HepG2 (cell line): ENCODE results near the gene TRMU. TPM values are rescaled to one million over a fixed set of nuclear protein-coding genes. Genes with fewer than 3 reads are reported as not detected.

Source experiments
- ATAC-seq: fragments of 200-7000 bp; cut with Tn5 transposase; 3 replicates; pipeline ENCODE4 v1.9.1; 2020; ENCODE audit warnings: mild to moderate bottlenecking, moderate library complexity
- BruUV-seq: library from RNA; stranded (reverse); fragments of 400-500 nt; replicated peaks from 2 replicates; lab custom pipeline; 2021; lab: Mats Ljungman, UMichigan
- CTCF ChIA-PET: fragments of 300-600 bp; formaldehyde crosslinking; extraction: SDS; loops from one replicate; lab custom pipeline; 2021; ENCODE audit warnings: low total read pairs, inconsistent platforms, low intra/inter-chr PET ratio; lab: Yijun Ruan, JAX
- POLR2A ChIA-PET: fragments of 350-600 bp; sonication (Branson Sonifier 250); formaldehyde crosslinking; loops from one replicate; lab custom pipeline; 2020; ENCODE audit warnings: antibody characterized with exemption, inconsistent platforms; lab: Yijun Ruan, JAX
- DNase-seq: peaks from one replicate; pipeline ENCODE4 v3.0.0-alpha.2; 2015; ENCODE audit warnings: low spot score
- FAIRE-seq: peaks from 3 replicates; lab custom pipeline; 2011; peaks lifted over from hg19 to GRCh38; lab: Jason Lieb, UNC
- H2AFZ ChIP-seq: one replicate; pipeline ENCODE4 v1.6.1; 2011; ENCODE audit warnings: low read length, inconsistent platforms
- H3K27ac ChIP-seq: fragments of 300-600 bp; 3 replicates; pipeline ENCODE4 v1.8.0; 2011; ENCODE audit warnings: mixed run types, mild to moderate bottlenecking, mixed read lengths, low read length, inconsistent platforms; ENCODE audit not compliant: insufficient read depth; ENCODE audit errors: extremely low read length
- H3K27me3 ChIP-seq, 2 experiments: fragments of 200-600 bp in 1 of 2; 2 replicates in 1 of 2; 3 replicates in 1 of 2; pipeline versions ENCODE4 v1.6.0 to v1.8.0; 2011; ENCODE audit warnings: low read length in 2 of 2, mild to moderate bottlenecking in 2 of 2, moderate library complexity in 2 of 2, inconsistent platforms in 1 of 2; ENCODE audit not compliant: insufficient read depth in 2 of 2, control insufficient read depth in 1 of 2
- H3K36me3 ChIP-seq, 2 experiments: fragments of 200-600 bp in 1 of 2; replicated peaks in 1 of 2; 2 replicates in 1 of 2; 3 replicates in 1 of 2; pipeline versions ENCODE4 v1.5.1 to v1.8.0; 2011; ENCODE audit warnings: low read length in 2 of 2, inconsistent platforms in 1 of 2; ENCODE audit not compliant: insufficient read depth in 2 of 2, control insufficient read depth in 1 of 2
- H3K4me1 ChIP-seq: 2 replicates; pipeline ENCODE4 v1.5.1; 2012; ENCODE audit warnings: low read length, inconsistent platforms; ENCODE audit not compliant: insufficient read depth
- H3K4me2 ChIP-seq: 2 replicates; pipeline ENCODE4 v1.6.0; 2011; ENCODE audit warnings: low read depth, low read length, inconsistent platforms
- H3K4me3 ChIP-seq, 3 experiments: fragments of 200-600 bp in 1 of 3; sonication (generic), shearing (Covaris generic) in 1 of 3; replicated peaks in 1 of 3; 2 replicates each; pipeline ENCODE4 v1.5.1; 2011 to 2016; ENCODE audit warnings: low read length in 3 of 3, inconsistent platforms in 2 of 3, low read depth in 2 of 3, mild to moderate bottlenecking in 2 of 3, control low read depth in 1 of 3, mixed read lengths in 1 of 3; ENCODE audit not compliant: insufficient read depth in 1 of 3
- H3K79me2 ChIP-seq: one replicate; pipeline ENCODE4 v1.6.1; 2011; ENCODE audit warnings: low read length, inconsistent platforms; ENCODE audit not compliant: insufficient read depth
- H3K9ac ChIP-seq: 2 replicates; pipeline ENCODE4 v1.6.0; 2011; ENCODE audit warnings: mild to moderate bottlenecking, low read depth, low read length, inconsistent platforms; ENCODE audit not compliant: insufficient read depth
- H3K9me3 ChIP-seq: 2 replicates; pipeline ENCODE4 v1.5.1; 2012; ENCODE audit warnings: mild to moderate bottlenecking, low read length
- H4K20me1 ChIP-seq: 2 replicates; pipeline ENCODE4 v1.6.0; 2011; ENCODE audit warnings: inconsistent platforms, mild to moderate bottlenecking, low read length, moderate library complexity; ENCODE audit not compliant: insufficient read depth
- BHLHE40 ChIP-seq: IDR thresholded peaks from 2 replicates; pipeline ENCODE4 v1.6.1; 2011; ENCODE audit warnings: low read length, improper control_type of control experiment
- KDM2A ChIP-seq: sonication (generic); formaldehyde crosslinking; IDR thresholded peaks from 2 replicates; pipeline ENCODE4 v1.4.0; 2020; ENCODE audit warnings: low read depth, missing genetic modification reagents, borderline replicate concordance
- PHF21A ChIP-seq: sonication (generic); formaldehyde crosslinking; IDR thresholded peaks from 2 replicates; pipeline ENCODE4 v1.5.0; 2020; ENCODE audit warnings: mild to moderate bottlenecking, missing genetic modification reagents
- RNF2 ChIP-seq: fragments of 450-650 bp; conservative IDR thresholded peaks from 2 replicates; pipeline ENCODE4 v1.6.1; 2016; ENCODE audit warnings: low read depth
- ZFP82 ChIP-seq: sonication (generic); formaldehyde crosslinking; IDR thresholded peaks from 2 replicates; pipeline ENCODE4 v1.5.1; 2020; ENCODE audit warnings: mild to moderate bottlenecking, missing genetic modification reagents, borderline replicate concordance
- ZNF234 ChIP-seq: sonication (generic); formaldehyde crosslinking; conservative IDR thresholded peaks from 2 replicates; pipeline ENCODE4 v1.5.1; 2020; ENCODE audit warnings: mild to moderate bottlenecking, missing genetic modification reagents
- ZNF292 ChIP-seq: sonication (generic); formaldehyde crosslinking; IDR thresholded peaks from 2 replicates; pipeline ENCODE4 v1.8.1; 2022; ENCODE audit warnings: mild to moderate bottlenecking, low read depth, missing genetic modification reagents, borderline replicate concordance
- ZNF724P ChIP-seq: sonication (generic); formaldehyde crosslinking; IDR thresholded peaks from 2 replicates; pipeline ENCODE4 v1.8.0; 2022; ENCODE audit warnings: missing genetic modification reagents, borderline replicate concordance
- WGBS: methylation state at CpG from one replicate; pipeline ENCODE4 v1.1.6; 2017; ENCODE audit warnings: low lambda C conversion rate; 5-methylcytosine and 5-hydroxymethylcytosine counted together
- in situ Hi-C: cut with HindIII; loops from 2 replicates; pipeline ENCODE4 v1.10.0; 2017; ENCODE audit warnings: low pct_unique_long_range_greater_than_20kb; ENCODE audit not compliant: extremely low pct_ligation_motif_present
- intact Hi-C: fragments of 100-400 bp; cut with micrococcal nuclease; formaldehyde crosslinking; loops from one replicate; pipeline ENCODE4 v1.10.0; 2022; ENCODE audit not compliant: unreplicated experiment
- polyA plus RNA-seq, 8 experiments: library from polyadenylated mRNA; depleted of rRNA in 3 of 8; stranded (reverse) in 7 of 8; unstranded in 1 of 8; fragments of >200 nt; fragmentation: Illumina TruSeq in 4 of 8; extraction: Trizol in 4 of 8; gene quantifications; 2 replicates each; pipeline versions ENCODE4 v1.2.1 to v1.2.3, GENCODE V29; 2011 to 2016; ENCODE audit warnings: low read depth in 4 of 8, missing spikeins in 1 of 8, mixed read lengths in 1 of 8; ENCODE audit not compliant: insufficient read depth in 1 of 8
- total RNA-seq, 5 experiments: library from RNA; depleted of rRNA; stranded (reverse); fragments of >200 nt; fragmentation: Illumina TruSeq; extraction: Trizol; gene quantifications; 2 replicates each; pipeline ENCODE4 v1.2.3, GENCODE V29; 2016; ENCODE audit warnings: low read depth in 1 of 5
- TF ChIP-seq, protein P1 (sequence below), 2 experiments: sonication (generic) in 1 of 2; formaldehyde crosslinking in 1 of 2; IDR thresholded peaks; 2 replicates each; pipeline versions ENCODE4 v1.5.1 to v1.6.1; 2011 to 2020; ENCODE audit warnings: borderline replicate concordance in 1 of 2, low read depth in 1 of 2, low read length in 1 of 2, mild to moderate bottlenecking in 1 of 2, missing genetic modification reagents in 1 of 2, moderate library complexity in 1 of 2
- TF ChIP-seq, protein P2 (sequence below): sonication (generic); formaldehyde crosslinking; IDR thresholded peaks from 2 replicates; pipeline ENCODE4 v1.8.0; 2022; ENCODE audit warnings: low read depth, missing genetic modification reagents
- TF ChIP-seq, protein P3 (sequence below): sonication (generic); formaldehyde crosslinking; IDR thresholded peaks from 2 replicates; pipeline ENCODE4; 2020; ENCODE audit warnings: missing genetic modification reagents, mild to moderate bottlenecking, borderline replicate concordance
- TF ChIP-seq, protein P4 (sequence below): sonication (generic); formaldehyde crosslinking; IDR thresholded peaks from 2 replicates; pipeline ENCODE4 v1.4.0; 2020; ENCODE audit warnings: missing genetic modification reagents, borderline replicate concordance

TRMU gene
- total and polyA plus RNA-seq, 2 of the 13 experiments (the other 11 are each of a cell fraction or from before 2014, with no cell fraction given) = 31.0 to 50.2 TPM

DNA sequence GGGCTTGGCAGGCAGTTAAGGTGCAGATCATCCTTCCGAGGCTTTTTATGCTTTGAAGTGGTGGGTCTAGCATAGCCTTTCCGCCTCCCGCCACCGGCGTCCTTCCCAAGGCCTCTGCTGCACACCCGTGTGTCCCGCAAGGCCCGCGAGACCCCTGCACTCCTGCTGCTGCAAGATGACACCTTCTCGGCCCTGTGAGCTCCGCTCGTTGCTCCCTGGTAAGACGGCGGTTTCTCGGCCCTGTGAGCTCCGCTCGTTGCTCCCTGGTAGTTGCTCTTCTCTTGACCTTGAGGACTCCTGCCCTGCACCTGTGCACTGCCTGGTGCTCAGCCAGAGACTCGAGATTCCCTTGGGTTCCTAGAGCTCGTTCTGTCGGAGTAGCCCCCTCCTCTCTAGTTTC, 17.9 kb upstream of the TRMU start:
- BruUV-seq = no TSS peak
- ChIA-PET POLR2A (no interaction called here), CTCF (no interaction called here)
- no peaks in the 10 kb centered on the region for H4K20me1 ChIP-seq
- ATAC-seq = no peak
- no peaks in the 10 kb centered on the region for H3K27me3 ChIP-seq
- intact Hi-C loops (no loop called here), in situ Hi-C loops (loop anchor here (10.0 kb wide), 1 partner anchor 303 kb away; no protein-coding TSS in a partner anchor)
- no peaks in the 10 kb centered on the region for H3K4me1 ChIP-seq
- no peak overlapping the region for H3K9ac ChIP-seq
- no peak overlapping the region for H3K27ac ChIP-seq
- no peak for DNase-seq
- H3K79me2 ChIP-seq = no peaks in the 10 kb centered on the region
- FAIRE-seq = no peak
- H3K4me2 ChIP-seq = no peak overlapping the region
- 96% methylated on average over 20 of the region's 20 CpGs for WGBS
- no peak overlapping the region for H2AFZ ChIP-seq
- H3K9me3 ChIP-seq = no peaks in the 10 kb centered on the region
- peaks cover 8 to 62% of the 10 kb centered on the region in 2 experiments for H3K36me3 ChIP-seq
- no peak overlapping the region for H3K4me3 ChIP-seq
- TF ChIP-seq, protein P1, sequence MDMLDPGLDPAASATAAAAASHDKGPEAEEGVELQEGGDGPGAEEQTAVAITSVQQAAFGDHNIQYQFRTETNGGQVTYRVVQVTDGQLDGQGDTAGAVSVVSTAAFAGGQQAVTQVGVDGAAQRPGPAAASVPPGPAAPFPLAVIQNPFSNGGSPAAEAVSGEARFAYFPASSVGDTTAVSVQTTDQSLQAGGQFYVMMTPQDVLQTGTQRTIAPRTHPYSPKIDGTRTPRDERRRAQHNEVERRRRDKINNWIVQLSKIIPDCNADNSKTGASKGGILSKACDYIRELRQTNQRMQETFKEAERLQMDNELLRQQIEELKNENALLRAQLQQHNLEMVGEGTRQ (IDR thresholded peaks at IDR 0.05; ENCODE audit: low read depth, low read length) = no peak
- TF ChIP-seq, protein P1 (CRISPR knock-in tag; IDR thresholded peaks at IDR 0.05; ENCODE audit: borderline replicate concordance) = no peak
- TF ChIP-seq ZFP82 (CRISPR knock-in tag) (no peak), ZNF234 (CRISPR knock-in tag) (no peak), ZNF724P (CRISPR knock-in tag) (no peak), RNF2 (no peak), ZNF292 (CRISPR knock-in tag) (no peak), KDM2A (no peak), BHLHE40 (no peak), PHF21A (CRISPR knock-in tag) (no peak)
- TF ChIP-seq, protein P2, sequence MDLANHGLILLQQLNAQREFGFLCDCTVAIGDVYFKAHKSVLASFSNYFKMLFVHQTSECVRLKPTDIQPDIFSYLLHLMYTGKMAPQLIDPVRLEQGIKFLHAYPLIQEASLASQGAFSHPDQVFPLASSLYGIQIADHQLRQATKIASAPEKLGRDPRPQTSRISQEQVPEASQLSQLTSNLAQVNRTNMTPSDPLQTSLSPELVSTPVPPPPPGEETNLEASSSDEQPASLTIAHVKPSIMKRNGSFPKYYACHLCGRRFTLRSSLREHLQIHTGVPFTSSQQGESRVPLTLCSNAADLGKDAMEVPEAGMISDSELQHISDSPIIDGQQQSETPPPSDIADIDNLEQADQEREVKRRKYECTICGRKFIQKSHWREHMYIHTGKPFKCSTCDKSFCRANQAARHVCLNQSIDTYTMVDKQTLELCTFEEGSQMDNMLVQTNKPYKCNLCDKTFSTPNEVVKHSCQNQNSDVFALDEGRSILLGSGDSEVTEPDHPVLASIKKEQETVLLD (CRISPR knock-in tag) = no peak
- TF ChIP-seq, protein P3, sequence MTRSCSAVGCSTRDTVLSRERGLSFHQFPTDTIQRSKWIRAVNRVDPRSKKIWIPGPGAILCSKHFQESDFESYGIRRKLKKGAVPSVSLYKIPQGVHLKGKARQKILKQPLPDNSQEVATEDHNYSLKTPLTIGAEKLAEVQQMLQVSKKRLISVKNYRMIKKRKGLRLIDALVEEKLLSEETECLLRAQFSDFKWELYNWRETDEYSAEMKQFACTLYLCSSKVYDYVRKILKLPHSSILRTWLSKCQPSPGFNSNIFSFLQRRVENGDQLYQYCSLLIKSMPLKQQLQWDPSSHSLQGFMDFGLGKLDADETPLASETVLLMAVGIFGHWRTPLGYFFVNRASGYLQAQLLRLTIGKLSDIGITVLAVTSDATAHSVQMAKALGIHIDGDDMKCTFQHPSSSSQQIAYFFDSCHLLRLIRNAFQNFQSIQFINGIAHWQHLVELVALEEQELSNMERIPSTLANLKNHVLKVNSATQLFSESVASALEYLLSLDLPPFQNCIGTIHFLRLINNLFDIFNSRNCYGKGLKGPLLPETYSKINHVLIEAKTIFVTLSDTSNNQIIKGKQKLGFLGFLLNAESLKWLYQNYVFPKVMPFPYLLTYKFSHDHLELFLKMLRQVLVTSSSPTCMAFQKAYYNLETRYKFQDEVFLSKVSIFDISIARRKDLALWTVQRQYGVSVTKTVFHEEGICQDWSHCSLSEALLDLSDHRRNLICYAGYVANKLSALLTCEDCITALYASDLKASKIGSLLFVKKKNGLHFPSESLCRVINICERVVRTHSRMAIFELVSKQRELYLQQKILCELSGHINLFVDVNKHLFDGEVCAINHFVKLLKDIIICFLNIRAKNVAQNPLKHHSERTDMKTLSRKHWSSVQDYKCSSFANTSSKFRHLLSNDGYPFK = no peak
- TF ChIP-seq, protein P4, sequence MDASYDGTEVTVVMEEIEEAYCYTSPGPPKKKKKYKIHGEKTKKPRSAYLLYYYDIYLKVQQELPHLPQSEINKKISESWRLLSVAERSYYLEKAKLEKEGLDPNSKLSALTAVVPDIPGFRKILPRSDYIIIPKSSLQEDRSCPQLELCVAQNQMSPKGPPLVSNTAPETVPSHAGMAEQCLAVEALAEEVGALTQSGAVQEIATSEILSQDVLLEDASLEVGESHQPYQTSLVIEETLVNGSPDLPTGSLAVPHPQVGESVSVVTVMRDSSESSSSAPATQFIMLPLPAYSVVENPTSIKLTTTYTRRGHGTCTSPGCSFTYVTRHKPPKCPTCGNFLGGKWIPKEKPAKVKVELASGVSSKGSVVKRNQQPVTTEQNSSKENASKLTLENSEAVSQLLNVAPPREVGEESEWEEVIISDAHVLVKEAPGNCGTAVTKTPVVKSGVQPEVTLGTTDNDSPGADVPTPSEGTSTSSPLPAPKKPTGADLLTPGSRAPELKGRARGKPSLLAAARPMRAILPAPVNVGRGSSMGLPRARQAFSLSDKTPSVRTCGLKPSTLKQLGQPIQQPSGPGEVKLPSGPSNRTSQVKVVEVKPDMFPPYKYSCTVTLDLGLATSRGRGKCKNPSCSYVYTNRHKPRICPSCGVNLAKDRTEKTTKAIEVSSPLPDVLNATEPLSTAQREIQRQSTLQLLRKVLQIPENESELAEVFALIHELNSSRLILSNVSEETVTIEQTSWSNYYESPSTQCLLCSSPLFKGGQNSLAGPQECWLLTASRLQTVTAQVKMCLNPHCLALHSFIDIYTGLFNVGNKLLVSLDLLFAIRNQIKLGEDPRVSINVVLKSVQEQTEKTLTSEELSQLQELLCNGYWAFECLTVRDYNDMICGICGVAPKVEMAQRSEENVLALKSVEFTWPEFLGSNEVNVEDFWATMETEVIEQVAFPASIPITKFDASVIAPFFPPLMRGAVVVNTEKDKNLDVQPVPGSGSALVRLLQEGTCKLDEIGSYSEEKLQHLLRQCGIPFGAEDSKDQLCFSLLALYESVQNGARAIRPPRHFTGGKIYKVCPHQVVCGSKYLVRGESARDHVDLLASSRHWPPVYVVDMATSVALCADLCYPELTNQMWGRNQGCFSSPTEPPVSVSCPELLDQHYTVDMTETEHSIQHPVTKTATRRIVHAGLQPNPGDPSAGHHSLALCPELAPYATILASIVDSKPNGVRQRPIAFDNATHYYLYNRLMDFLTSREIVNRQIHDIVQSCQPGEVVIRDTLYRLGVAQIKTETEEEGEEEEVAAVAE (CRISPR knock-in tag) = no peak
